GM12878 (cell line): Measurements from ENCODE around the gene FSTL4.

Source experiments
- CHD4 ChIP-seq: fragments of 200-600 bp; sonication (generic); IDR thresholded peaks from 2 replicates; pipeline ENCODE4 v1.6.1; 2016; ENCODE audit warnings: mild to moderate bottlenecking
- EZH2 ChIP-seq: IDR thresholded peaks from 2 replicates; pipeline ENCODE4 v1.6.1; 2012; ENCODE audit warnings: low read depth, mild to moderate bottlenecking, control low read depth, inconsistent platforms, low read length, borderline replicate concordance; ENCODE audit not compliant: control insufficient read depth
- JUNB ChIP-seq: IDR thresholded peaks from 2 replicates; pipeline ENCODE4 v1.6.1; 2016; ENCODE audit warnings: antibody characterized with exemption, mild to moderate bottlenecking
- JUND ChIP-seq: IDR thresholded peaks from 2 replicates; pipeline ENCODE4 v1.6.1; 2012; ENCODE audit warnings: low read depth, mild to moderate bottlenecking, low read length, improper control_type of control experiment, moderate library complexity
- KAT2A ChIP-seq: conservative IDR thresholded peaks from 2 replicates; pipeline ENCODE4 v1.6.1; 2011; ENCODE audit warnings: low read depth, low read length; ENCODE audit not compliant: control insufficient read depth
- KDM1A ChIP-seq: fragments of 200-600 bp; sonication (generic); IDR thresholded peaks from 2 replicates; pipeline ENCODE4 v1.6.1; 2016; ENCODE audit warnings: borderline replicate concordance
- SIN3A ChIP-seq: IDR thresholded peaks from 2 replicates; pipeline ENCODE4 v1.6.1; 2012; ENCODE audit warnings: low read depth, low read length, improper control_type of control experiment
- SMC3 ChIP-seq: IDR thresholded peaks from 2 replicates; pipeline ENCODE4 v1.6.1; 2011; ENCODE audit warnings: low read length, improper control_type of control experiment, borderline replicate concordance
- TAF1 ChIP-seq: IDR thresholded peaks from 2 replicates; pipeline ENCODE4 v1.6.1; 2011; ENCODE audit warnings: mild to moderate bottlenecking, low read depth, low read length, borderline replicate concordance
- ZNF217 ChIP-seq: fragments of 450-650 bp; IDR thresholded peaks from 2 replicates; pipeline ENCODE4 v1.6.1; 2017; ENCODE audit warnings: antibody characterized with exemption, mild to moderate bottlenecking
- TF ChIP-seq, protein P1 (sequence below), 3 experiments: IDR thresholded peaks in 2 of 3; conservative IDR thresholded peaks in 1 of 3; 2 replicates each; pipeline ENCODE4 v1.5.1; 2011; ENCODE audit warnings: low read depth in 3 of 3, low read length in 3 of 3, mild to moderate bottlenecking in 3 of 3, control low read depth in 2 of 3, moderate library complexity in 2 of 3, inconsistent platforms in 1 of 3, mixed read lengths in 1 of 3; ENCODE audit not compliant: control insufficient read depth in 2 of 3, insufficient read depth in 1 of 3; ENCODE audit errors: extremely low read depth in 1 of 3
- TF ChIP-seq, protein P2 (sequence below): fragments of 450-650 bp; IDR thresholded peaks from 2 replicates; pipeline ENCODE4 v1.6.1; 2018; ENCODE audit warnings: mild to moderate bottlenecking, low read depth, moderate library complexity; ENCODE audit not compliant: partially characterized antibody
- TF ChIP-seq, protein P3 (sequence below): IDR thresholded peaks from 2 replicates; pipeline ENCODE4 v1.6.1; 2012; ENCODE audit warnings: low read length, inconsistent platforms

DNA sequence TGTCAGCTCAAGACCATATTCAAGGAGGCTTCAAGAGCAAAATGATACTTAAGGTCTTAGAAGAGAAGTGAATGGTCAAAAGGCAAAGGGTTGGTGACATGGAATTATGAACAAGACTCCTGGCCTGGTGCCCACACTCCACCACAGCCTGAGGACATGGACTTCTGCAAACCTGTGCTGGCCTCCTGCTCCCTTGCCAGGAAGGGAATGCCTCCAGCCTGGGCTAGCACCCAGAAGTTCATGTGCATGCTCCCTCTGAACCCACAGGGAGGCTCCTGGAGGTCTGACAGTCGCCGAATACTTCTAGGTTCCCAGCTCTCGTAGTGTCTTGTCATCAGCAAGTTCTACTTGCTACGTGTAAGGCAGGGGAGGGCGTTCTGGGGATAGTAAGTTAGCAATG lies 156.7 kb downstream of the FSTL4 start:
- no peak for TF ChIP-seq KAT2A
- TF ChIP-seq, protein P1, sequence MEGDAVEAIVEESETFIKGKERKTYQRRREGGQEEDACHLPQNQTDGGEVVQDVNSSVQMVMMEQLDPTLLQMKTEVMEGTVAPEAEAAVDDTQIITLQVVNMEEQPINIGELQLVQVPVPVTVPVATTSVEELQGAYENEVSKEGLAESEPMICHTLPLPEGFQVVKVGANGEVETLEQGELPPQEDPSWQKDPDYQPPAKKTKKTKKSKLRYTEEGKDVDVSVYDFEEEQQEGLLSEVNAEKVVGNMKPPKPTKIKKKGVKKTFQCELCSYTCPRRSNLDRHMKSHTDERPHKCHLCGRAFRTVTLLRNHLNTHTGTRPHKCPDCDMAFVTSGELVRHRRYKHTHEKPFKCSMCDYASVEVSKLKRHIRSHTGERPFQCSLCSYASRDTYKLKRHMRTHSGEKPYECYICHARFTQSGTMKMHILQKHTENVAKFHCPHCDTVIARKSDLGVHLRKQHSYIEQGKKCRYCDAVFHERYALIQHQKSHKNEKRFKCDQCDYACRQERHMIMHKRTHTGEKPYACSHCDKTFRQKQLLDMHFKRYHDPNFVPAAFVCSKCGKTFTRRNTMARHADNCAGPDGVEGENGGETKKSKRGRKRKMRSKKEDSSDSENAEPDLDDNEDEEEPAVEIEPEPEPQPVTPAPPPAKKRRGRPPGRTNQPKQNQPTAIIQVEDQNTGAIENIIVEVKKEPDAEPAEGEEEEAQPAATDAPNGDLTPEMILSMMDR (IDR thresholded peaks at IDR 0.05 in 2 of 3, conservative IDR thresholded peaks at IDR 0.05 in 1 of 3; ENCODE audit: control insufficient read depth in 2 of 3, extremely low read depth in 1 of 3, insufficient read depth in 1 of 3, low read depth in 3 of 3, low read length in 3 of 3) = no peak
- TF ChIP-seq KDM1A = no peak
- TF ChIP-seq ZNF217 = no peak
- TF ChIP-seq, protein P2, sequence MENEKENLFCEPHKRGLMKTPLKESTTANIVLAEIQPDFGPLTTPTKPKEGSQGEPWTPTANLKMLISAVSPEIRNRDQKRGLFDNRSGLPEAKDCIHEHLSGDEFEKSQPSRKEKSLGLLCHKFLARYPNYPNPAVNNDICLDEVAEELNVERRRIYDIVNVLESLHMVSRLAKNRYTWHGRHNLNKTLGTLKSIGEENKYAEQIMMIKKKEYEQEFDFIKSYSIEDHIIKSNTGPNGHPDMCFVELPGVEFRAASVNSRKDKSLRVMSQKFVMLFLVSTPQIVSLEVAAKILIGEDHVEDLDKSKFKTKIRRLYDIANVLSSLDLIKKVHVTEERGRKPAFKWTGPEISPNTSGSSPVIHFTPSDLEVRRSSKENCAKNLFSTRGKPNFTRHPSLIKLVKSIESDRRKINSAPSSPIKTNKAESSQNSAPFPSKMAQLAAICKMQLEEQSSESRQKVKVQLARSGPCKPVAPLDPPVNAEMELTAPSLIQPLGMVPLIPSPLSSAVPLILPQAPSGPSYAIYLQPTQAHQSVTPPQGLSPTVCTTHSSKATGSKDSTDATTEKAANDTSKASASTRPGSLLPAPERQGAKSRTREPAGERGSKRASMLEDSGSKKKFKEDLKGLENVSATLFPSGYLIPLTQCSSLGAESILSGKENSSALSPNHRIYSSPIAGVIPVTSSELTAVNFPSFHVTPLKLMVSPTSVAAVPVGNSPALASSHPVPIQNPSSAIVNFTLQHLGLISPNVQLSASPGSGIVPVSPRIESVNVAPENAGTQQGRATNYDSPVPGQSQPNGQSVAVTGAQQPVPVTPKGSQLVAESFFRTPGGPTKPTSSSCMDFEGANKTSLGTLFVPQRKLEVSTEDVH = no peak
- no peak for TF ChIP-seq EZH2
- no peak for TF ChIP-seq TAF1
- no peak for TF ChIP-seq CHD4
- TF ChIP-seq JUNB = no peak
- no peak for TF ChIP-seq SIN3A
- TF ChIP-seq SMC3 = no peak
- TF ChIP-seq JUND = no peak
- TF ChIP-seq, protein P3, sequence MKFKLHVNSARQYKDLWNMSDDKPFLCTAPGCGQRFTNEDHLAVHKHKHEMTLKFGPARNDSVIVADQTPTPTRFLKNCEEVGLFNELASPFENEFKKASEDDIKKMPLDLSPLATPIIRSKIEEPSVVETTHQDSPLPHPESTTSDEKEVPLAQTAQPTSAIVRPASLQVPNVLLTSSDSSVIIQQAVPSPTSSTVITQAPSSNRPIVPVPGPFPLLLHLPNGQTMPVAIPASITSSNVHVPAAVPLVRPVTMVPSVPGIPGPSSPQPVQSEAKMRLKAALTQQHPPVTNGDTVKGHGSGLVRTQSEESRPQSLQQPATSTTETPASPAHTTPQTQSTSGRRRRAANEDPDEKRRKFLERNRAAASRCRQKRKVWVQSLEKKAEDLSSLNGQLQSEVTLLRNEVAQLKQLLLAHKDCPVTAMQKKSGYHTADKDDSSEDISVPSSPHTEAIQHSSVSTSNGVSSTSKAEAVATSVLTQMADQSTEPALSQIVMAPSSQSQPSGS = no peak
